ENCODE measurements around the gene MAPK1IP1L.

MAPK1IP1L gene

GRCh38 chr14:55088356-55088755 lies 36.9 kb downstream of the MAPK1IP1L start:
- Histone ChIP-seq H3K4me3 (ENCODE audit: insufficient read depth, low read depth, low read length) (no peak overlapping the region), H3K27ac (ENCODE audit: insufficient read depth, low read depth, low read length, poor library complexity, severe bottlenecking) (no peak overlapping the region), H3K36me3 (ENCODE audit: control insufficient read depth, insufficient read depth, low read length) (no peaks in the 10 kb centered on the region), H3K4me1 (ENCODE audit: control insufficient read depth, insufficient read depth, low read length) (no peaks in the 10 kb centered on the region), H3K9me3 (ENCODE audit: control insufficient read depth, low read length) (no peaks in the 10 kb centered on the region), H3K27me3 (ENCODE audit: control insufficient read depth, insufficient read depth, low read length, poor library complexity, severe bottlenecking) (no peaks in the 10 kb centered on the region)

GRCh38 chr14:55092341-55092740 lies 40.9 kb downstream of the MAPK1IP1L start:
- Histone ChIP-seq H3K9me3 (ENCODE audit: control insufficient read depth, low read length) (no peaks in the 10 kb centered on the region), H3K4me1 (ENCODE audit: control insufficient read depth, insufficient read depth, low read length) (no peaks in the 10 kb centered on the region), H3K27me3 (ENCODE audit: control insufficient read depth, insufficient read depth, low read length, poor library complexity, severe bottlenecking) (no peaks in the 10 kb centered on the region), H3K36me3 (ENCODE audit: control insufficient read depth, insufficient read depth, low read length) (no peaks in the 10 kb centered on the region), H3K4me3 (ENCODE audit: insufficient read depth, low read depth, low read length) (no peak overlapping the region), H3K27ac (ENCODE audit: insufficient read depth, low read depth, low read length, poor library complexity, severe bottlenecking) (no peak overlapping the region)
- WGBS, 2 experiments = 92 to 93% methylated on average over 4 of the region's 4 CpGs

GRCh38 chr14:55094292-55095157 lies 43.1 kb downstream of the MAPK1IP1L start:
- Histone ChIP-seq H3K27ac (ENCODE audit: insufficient read depth, low read depth, low read length, poor library complexity, severe bottlenecking) (no peak overlapping the region), H3K4me1 (ENCODE audit: control insufficient read depth, insufficient read depth, low read length) (no peaks in the 10 kb centered on the region), H3K9me3 (ENCODE audit: control insufficient read depth, low read length) (no peaks in the 10 kb centered on the region), H3K4me3 (ENCODE audit: insufficient read depth, low read depth, low read length) (no peak overlapping the region), H3K27me3 (ENCODE audit: control insufficient read depth, insufficient read depth, low read length, poor library complexity, severe bottlenecking) (no peaks in the 10 kb centered on the region), H3K36me3 (ENCODE audit: control insufficient read depth, insufficient read depth, low read length) (no peaks in the 10 kb centered on the region)
- 87 to 92% methylated on average over 9 of the region's 9 CpGs for WGBS, 2 experiments

GRCh38 chr14:55097881-55098560 lies 46.6 kb downstream of the MAPK1IP1L start:
- Histone ChIP-seq H3K9me3 (ENCODE audit: control insufficient read depth, low read length) (no peaks in the 10 kb centered on the region), H3K4me3 (ENCODE audit: insufficient read depth, low read depth, low read length) (no peak overlapping the region), H3K36me3 (ENCODE audit: control insufficient read depth, insufficient read depth, low read length) (no peaks in the 10 kb centered on the region), H3K4me1 (ENCODE audit: control insufficient read depth, insufficient read depth, low read length) (peaks cover 5% of the 10 kb centered on the region), H3K27ac (ENCODE audit: insufficient read depth, low read depth, low read length, poor library complexity, severe bottlenecking) (no peak overlapping the region), H3K27me3 (ENCODE audit: control insufficient read depth, insufficient read depth, low read length, poor library complexity, severe bottlenecking) (peaks cover 6% of the 10 kb centered on the region)
- WGBS, 2 experiments = 90 to 95% methylated on average over 5 of the region's 5 CpGs

GRCh38 chr14:55098561-55098898 lies 47.1 kb downstream of the MAPK1IP1L start:
- no peaks in the 10 kb centered on the region for H3K36me3 ChIP-seq (ENCODE audit: control insufficient read depth, insufficient read depth, low read length)
- 67 to 83% methylated on average over 1 of the region's 1 CpG for WGBS, 2 experiments

GRCh38 chr14:55099756-55100155 lies 48.3 kb downstream of the MAPK1IP1L start:
- Histone ChIP-seq H3K36me3 (ENCODE audit: control insufficient read depth, insufficient read depth, low read length) (no peaks in the 10 kb centered on the region), H3K4me1 (ENCODE audit: control insufficient read depth, insufficient read depth, low read length) (peaks cover 11% of the 10 kb centered on the region), H3K27ac (ENCODE audit: insufficient read depth, low read depth, low read length, poor library complexity, severe bottlenecking) (no peak overlapping the region), H3K27me3 (ENCODE audit: control insufficient read depth, insufficient read depth, low read length, poor library complexity, severe bottlenecking) (peaks cover 11% of the 10 kb centered on the region), H3K9me3 (ENCODE audit: control insufficient read depth, low read length) (no peaks in the 10 kb centered on the region), H3K4me3 (ENCODE audit: insufficient read depth, low read depth, low read length) (no peak overlapping the region)
- 91 to 100% methylated on average over 1 to 2 of the region's 2 CpGs for WGBS, 2 experiments

More at GRCh38 chr14:55098561-55098898, 47.1 kb downstream of the MAPK1IP1L start:
- Histone ChIP-seq H3K4me3 (ENCODE audit: insufficient read depth, low read depth, low read length) (no peak overlapping the region), H3K4me1 (ENCODE audit: control insufficient read depth, insufficient read depth, low read length) (peaks cover 10% of the 10 kb centered on the region), H3K27me3 (ENCODE audit: control insufficient read depth, insufficient read depth, low read length, poor library complexity, severe bottlenecking) (peaks cover 11% of the 10 kb centered on the region), H3K27ac (ENCODE audit: insufficient read depth, low read depth, low read length, poor library complexity, severe bottlenecking) (no peak overlapping the region), H3K9me3 (ENCODE audit: control insufficient read depth, low read length) (no peaks in the 10 kb centered on the region)

GRCh38 chr14:55101698-55102097 lies 50.3 kb downstream of the MAPK1IP1L start:
- whole genome bisulfite sequencing, 2 experiments = 85 to 91% methylated on average over 5 of the region's 5 CpGs
- H3K27ac ChIP-seq (ENCODE audit: insufficient read depth, low read depth, low read length, poor library complexity, severe bottlenecking) = no peak overlapping the region
- peaks cover 11% of the 10 kb centered on the region for H3K4me1 ChIP-seq (ENCODE audit: control insufficient read depth, insufficient read depth, low read length)
- H3K27me3 ChIP-seq (ENCODE audit: control insufficient read depth, insufficient read depth, low read length, poor library complexity, severe bottlenecking) = peaks cover 11% of the 10 kb centered on the region
- no peaks in the 10 kb centered on the region for H3K9me3 ChIP-seq (ENCODE audit: control insufficient read depth, low read length)
- H3K4me3 ChIP-seq (ENCODE audit: insufficient read depth, low read depth, low read length) = no peak overlapping the region
- no peaks in the 10 kb centered on the region for H3K36me3 ChIP-seq (ENCODE audit: control insufficient read depth, insufficient read depth, low read length)

GRCh38 chr14:55102141-55102621 lies 50.7 kb downstream of the MAPK1IP1L start:
- H3K27me3 ChIP-seq (ENCODE audit: control insufficient read depth, insufficient read depth, low read length, poor library complexity, severe bottlenecking) = peaks cover 11% of the 10 kb centered on the region
- no peaks in the 10 kb centered on the region for H3K9me3 ChIP-seq (ENCODE audit: control insufficient read depth, low read length)
- H3K36me3 ChIP-seq (ENCODE audit: control insufficient read depth, insufficient read depth, low read length) = no peaks in the 10 kb centered on the region
- 0 to 1% methylated on average over 7 of the region's 7 CpGs for WGBS, 2 experiments
- H3K4me1 ChIP-seq (ENCODE audit: control insufficient read depth, insufficient read depth, low read length) = peaks cover 11% of the 10 kb centered on the region
- H3K27ac ChIP-seq (ENCODE audit: insufficient read depth, low read depth, low read length, poor library complexity, severe bottlenecking) = no peak overlapping the region
- H3K4me3 ChIP-seq (ENCODE audit: insufficient read depth, low read depth, low read length) = no peak overlapping the region

GRCh38 chr14:55103005-55103640 lies 51.7 kb downstream of the MAPK1IP1L start:
- no peak overlapping the region for H3K27ac ChIP-seq (ENCODE audit: insufficient read depth, low read depth, low read length, poor library complexity, severe bottlenecking)
- peaks cover 13% of the 10 kb centered on the region for H3K4me1 ChIP-seq (ENCODE audit: control insufficient read depth, insufficient read depth, low read length)
- H3K4me3 ChIP-seq (ENCODE audit: insufficient read depth, low read depth, low read length) = no peak overlapping the region
- 11 to 13% methylated on average over 13 of the region's 13 CpGs for WGBS, 2 experiments
- H3K36me3 ChIP-seq (ENCODE audit: control insufficient read depth, insufficient read depth, low read length) = no peaks in the 10 kb centered on the region
- no peaks in the 10 kb centered on the region for H3K9me3 ChIP-seq (ENCODE audit: control insufficient read depth, low read length)
- peaks cover 11% of the 10 kb centered on the region for H3K27me3 ChIP-seq (ENCODE audit: control insufficient read depth, insufficient read depth, low read length, poor library complexity, severe bottlenecking)
